BJ (cell line): ENCODE data around the gene PHETA2. TPM values are rescaled to one million over a fixed set of nuclear protein-coding genes. Genes with fewer than 3 reads are reported as not detected.

Experiments
- CTCF ChIA-PET: fragments of 350-600 bp; formaldehyde crosslinking; extraction: SDS; loops from one replicate; lab custom pipeline; 2021; ENCODE audit warnings: antibody characterized with exemption, inconsistent platforms; lab: Yijun Ruan, JAX
- POLR2A ChIA-PET: fragments of 300-600 bp; sonication (Branson Sonifier 250); formaldehyde crosslinking; extraction: SDS; loops from one replicate; lab custom pipeline; 2021; ENCODE audit warnings: antibody characterized with exemption; lab: Charles Lee
- DNase-seq: peaks from one replicate; pipeline ENCODE4 v3.0.0-alpha.2; 2011; ENCODE audit warnings: low read depth
- H3K27me3 ChIP-seq: 2 replicates; pipeline ENCODE4 v1.6.0; 2011; ENCODE audit warnings: low read length; ENCODE audit not compliant: control insufficient read depth, insufficient read depth
- H3K36me3 ChIP-seq: 2 replicates; pipeline ENCODE4 v1.5.1; 2011; ENCODE audit warnings: low read length; ENCODE audit not compliant: control insufficient read depth, insufficient read depth
- H3K4me3 ChIP-seq: 2 replicates; pipeline ENCODE4 v1.5.1; 2011; ENCODE audit warnings: low read depth, mild to moderate bottlenecking, control low read depth, low read length
- CTCF ChIP-seq: IDR thresholded peaks from 2 replicates; pipeline ENCODE4 v1.5.1; 2011; ENCODE audit warnings: low read depth, mild to moderate bottlenecking, control low read depth, inconsistent platforms, low read length, moderate library complexity; ENCODE audit not compliant: insufficient read depth
- polyA minus RNA-seq: library from RNA; depleted of rRNA, polyadenylated mRNA; stranded (reverse); fragments of >200 nt; gene quantifications from 2 replicates; pipeline ENCODE4 v1.2.3, GENCODE V29; 2011; rRNA and poly(A)+ RNA removed
- polyA plus RNA-seq: library from polyadenylated mRNA; depleted of rRNA; stranded (reverse); fragments of >200 nt; gene quantifications from 2 replicates; pipeline ENCODE4 v1.2.3, GENCODE V29; 2011; rRNA removed

The PHETA2 gene, protein sequence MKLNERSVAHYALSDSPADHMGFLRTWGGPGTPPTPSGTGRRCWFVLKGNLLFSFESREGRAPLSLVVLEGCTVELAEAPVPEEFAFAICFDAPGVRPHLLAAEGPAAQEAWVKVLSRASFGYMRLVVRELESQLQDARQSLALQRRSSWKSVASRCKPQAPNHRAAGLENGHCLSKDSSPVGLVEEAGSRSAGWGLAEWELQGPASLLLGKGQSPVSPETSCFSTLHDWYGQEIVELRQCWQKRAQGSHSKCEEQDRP
- polyA plus RNA-seq, result 20.1 and 27.4 TPM in 2 replicates
- 7.4 and 10.4 TPM in 2 replicates for polyA minus RNA-seq

GRCh38 chr22:42074132-42074811 is at the start of gene PHETA2:
Gene PHETA2 (plus strand): TSS chr22:42074248. CDS start chr22:42077294, 3,046 bp downstream.
- Histone ChIP-seq H3K4me3 (peak within 1 kb of the TSS; percentile 82), H3K36me3 (peaks cover 12% of the 10 kb centered on the region), H3K27me3 (no peaks in the 10 kb centered on the region)
- ChIA-PET CTCF (interaction anchor here (0.6 to 1.8 kb wide), 3 partner anchors 13 to 243 kb away, joined by 3 to 4 read pairs (median 4); no protein-coding TSS in a partner anchor), POLR2A (no interaction called here)
- no peak for DNase-seq
- TF ChIP-seq CTCF, result peak; percentile 62

DNA sequence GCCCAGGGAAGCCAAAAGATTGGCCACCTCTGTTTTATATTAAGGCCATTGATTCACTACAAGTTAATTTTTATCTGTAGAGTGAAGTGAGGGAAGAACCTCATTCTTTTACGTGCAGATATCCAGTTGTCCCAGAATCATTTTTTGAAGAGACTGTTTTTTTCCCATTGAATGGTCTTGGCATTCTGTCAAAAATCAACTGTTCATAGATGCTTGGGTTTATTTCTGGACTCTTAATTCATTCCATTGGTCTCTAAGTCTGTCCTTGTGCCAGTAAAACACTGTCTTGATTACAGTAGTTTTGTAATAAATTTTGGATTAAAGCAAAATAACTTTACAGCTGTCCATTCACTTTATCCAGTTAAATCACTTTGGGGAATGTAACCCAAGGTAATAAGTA is 48.6 kb upstream of the PHETA2 start:
- POLR2A ChIA-PET, result no interaction called here
- Histone ChIP-seq H3K27me3 (no peaks in the 10 kb centered on the region), H3K36me3 (no peaks in the 10 kb centered on the region), H3K4me3 (no peak overlapping the region)
- no peak for TF ChIP-seq CTCF
- CTCF ChIA-PET, result no interaction called here
- no peak for DNase-seq

DNA sequence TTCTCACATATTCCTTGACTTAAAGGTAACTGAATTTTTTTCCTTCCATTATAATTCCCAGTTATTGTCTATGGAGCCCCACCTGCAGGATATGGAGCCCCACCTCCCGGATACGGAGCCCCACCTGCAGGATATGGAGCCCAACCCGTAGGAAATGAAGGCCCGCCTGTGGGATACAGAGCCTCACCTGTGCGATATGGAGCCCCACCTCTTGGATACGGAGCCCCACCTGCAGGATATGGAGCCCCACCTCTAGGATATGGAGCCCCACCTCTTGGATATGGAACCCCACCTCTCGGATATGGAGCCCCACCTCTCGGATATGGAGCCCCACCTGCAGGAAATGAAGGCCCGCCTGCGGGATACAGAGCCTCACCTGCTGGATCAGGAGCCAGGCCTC is 47.3 kb upstream of the PHETA2 start:
- CTCF ChIA-PET, result no interaction called here
- no peak for TF ChIP-seq CTCF
- Histone ChIP-seq H3K36me3 (no peaks in the 10 kb centered on the region), H3K4me3 (no peak overlapping the region), H3K27me3 (no peaks in the 10 kb centered on the region)
- DNase-seq, result no peak
- POLR2A ChIA-PET, result no interaction called here

DNA sequence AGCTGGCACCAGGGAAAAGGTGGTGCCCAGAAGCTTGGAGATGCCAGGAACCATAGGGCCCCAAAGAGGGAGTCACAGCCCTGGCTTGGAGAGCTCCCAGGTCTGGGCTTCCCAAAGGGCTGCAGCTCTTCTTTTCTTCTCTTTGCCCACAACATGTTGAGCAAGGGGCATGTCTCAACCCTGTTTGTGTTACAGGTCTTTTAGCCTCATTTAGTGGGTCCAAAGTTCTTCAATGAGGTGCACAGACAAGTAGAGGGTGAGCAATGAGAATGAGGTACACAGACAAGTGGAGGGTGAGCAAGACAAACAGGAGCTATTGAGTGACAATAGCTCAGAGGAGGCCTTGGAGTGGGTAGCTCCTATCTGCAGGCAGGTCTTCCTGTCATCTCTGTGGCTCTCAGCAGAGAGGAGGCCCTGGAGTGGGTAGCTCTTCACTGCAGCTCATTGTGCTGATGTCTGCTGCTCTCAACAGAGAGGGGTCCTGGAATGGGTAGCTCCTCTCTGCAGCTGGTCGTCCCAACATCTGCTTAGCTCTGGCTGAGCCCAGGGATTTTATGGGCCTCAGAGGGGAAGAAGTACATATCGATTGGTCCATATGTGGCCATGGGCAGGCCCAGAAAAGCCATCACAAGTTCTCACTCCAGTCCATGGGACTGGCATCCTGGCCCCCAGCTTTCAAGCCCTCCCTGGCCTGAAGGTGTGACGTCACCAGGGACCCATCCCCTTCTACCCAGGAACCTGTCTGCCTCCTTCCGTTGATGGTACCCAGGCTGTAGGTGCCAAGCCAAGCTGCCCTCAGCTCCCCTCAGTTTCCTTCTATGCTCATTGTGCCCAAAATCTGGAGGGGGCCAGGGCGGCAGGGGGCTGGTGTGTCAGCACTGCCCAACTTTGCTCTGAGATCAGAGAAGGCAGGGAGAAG is 40.5 kb upstream of the PHETA2 start:
- POLR2A ChIA-PET, result no interaction called here
- H3K4me3 ChIP-seq, result no peak overlapping the region
- CTCF ChIA-PET, result interaction anchor here (0.7 kb wide), 1 partner anchor 10 kb away, joined by 3 read pairs; no protein-coding TSS in a partner anchor

More for the DNA sequence above, 40.5 kb upstream of the PHETA2 start:
- Histone ChIP-seq H3K36me3 (no peaks in the 10 kb centered on the region), H3K27me3 (no peaks in the 10 kb centered on the region)
- TF ChIP-seq CTCF, result no peak
- no peak for DNase-seq
